GM19043 (cell line): ENCODE measurements around the gene DBR1.
"Not testable (repeated sequence)": the region's sequence is repeated elsewhere in the genome, so short reads cannot be mapped to it uniquely, and the experiment has no call there.

Experiments
- ATAC-seq: cut with Tn5 transposase; IDR thresholded peaks from one replicate; pipeline ENCODE4 v1.9.1; 2021; ENCODE audit warnings: low read depth; ENCODE audit not compliant: unreplicated experiment

The DBR1 gene

GRCh38 chr3:138186803-138187295 is 12.1 kb upstream of the DBR1 start:
- peak; percentile 93 for ATAC-seq

- ATAC-seq, result no peak
Observed at GRCh38 chr3:138186221-138186620, 11.5 kb upstream of the DBR1 start.

GRCh38 chr3:138184994-138185393 is 10.3 kb upstream of the DBR1 start:
- no peak for ATAC-seq

GRCh38 chr3:138180375-138181029 is 5.8 kb upstream of the DBR1 start:
- no peak for ATAC-seq

- no peak for ATAC-seq
Observed at GRCh38 chr3:138173769-138174420, 826 bp downstream of the DBR1 start.

- no peak for ATAC-seq
Observed at GRCh38 chr3:138172625-138173024, 2.1 kb downstream of the DBR1 start.

GRCh38 chr3:138165061-138165460 is 9.7 kb downstream of the DBR1 start:
- no peak for ATAC-seq

GRCh38 chr3:138157743-138158142 is 17.0 kb downstream of the DBR1 start:
- ATAC-seq, result no peak

GRCh38 chr3:138154534-138154933 is 20.2 kb downstream of the DBR1 start:
- no peak for ATAC-seq

GRCh38 chr3:138148503-138148902 is 26.2 kb downstream of the DBR1 start:
- ATAC-seq, result no peak

GRCh38 chr3:138142181-138142580 is 32.5 kb downstream of the DBR1 start:
- ATAC-seq, result not testable (repeated sequence)

- ATAC-seq, result no peak
Observed at GRCh38 chr3:138140940-138141339, 33.8 kb downstream of the DBR1 start.

- ATAC-seq, result no peak
Observed at GRCh38 chr3:138139691-138140090, 35.0 kb downstream of the DBR1 start.

- no peak for ATAC-seq
Observed at GRCh38 chr3:138137861-138138260, 36.9 kb downstream of the DBR1 start.

GRCh38 chr3:138136201-138136600 is 38.5 kb downstream of the DBR1 start:
- no peak for ATAC-seq

- ATAC-seq, result no peak
Observed at GRCh38 chr3:138135833-138136194, 38.9 kb downstream of the DBR1 start.

- ATAC-seq, result no peak
Observed at GRCh38 chr3:138135146-138135832, 39.4 kb downstream of the DBR1 start.

- no peak for ATAC-seq
Observed at GRCh38 chr3:138132239-138132638, 42.5 kb downstream of the DBR1 start, which contains the start of gene A4GNT. Gene A4GNT, minus strand, starts transcription at chr3:138132390. Its CDS starts 1,134 bp downstream, at chr3:138131256.

- ATAC-seq, result no peak
Observed at GRCh38 chr3:138127636-138128365, 46.9 kb downstream of the DBR1 start.

GRCh38 chr3:138125548-138126221 is 49.0 kb downstream of the DBR1 start:
- no peak for ATAC-seq
